K562 (cell line): ENCODE results near the gene LRRC3. TPM values are rescaled to one million over a fixed set of nuclear protein-coding genes. Genes with fewer than 3 reads are reported as not detected.

ENCODE experiments used
- ATAC-seq: fragments of 200-7000 bp; cut with Tn5 transposase; 3 replicates; pipeline ENCODE4 v1.9.1; 2020; ENCODE audit warnings: moderate library complexity
- BruUV-seq: library from RNA; stranded (reverse); fragments of 400-500 nt; replicated peaks from 2 replicates; lab custom pipeline; 2021; lab: Mats Ljungman, UMichigan
- CTCF ChIA-PET: fragments of 300-600 bp; formaldehyde crosslinking; extraction: SDS; loops from one replicate; lab custom pipeline; 2021; ENCODE audit warnings: low intra/inter-chr PET ratio; lab: Yijun Ruan, JAX
- POLR2A ChIA-PET: fragments of 300-600, 350-650 bp; sonication (Branson Sonifier 250); formaldehyde crosslinking; extraction: SDS; loops from one replicate; lab custom pipeline; 2021; ENCODE audit warnings: antibody characterized with exemption, inconsistent platforms; lab: Yijun Ruan, JAX
- DNase-seq, 4 experiments: peaks; one replicate each; pipeline versions ENCODE4 v3.0.0 to v3.0.0-alpha.2; 2011 to 2018; ENCODE audit warnings: low spot score in 3 of 4, mixed read lengths in 3 of 4; ENCODE audit errors: extremely low read depth in 1 of 4
- FAIRE-seq: peaks from 2 replicates; lab custom pipeline; 2011; peaks lifted over from hg19 to GRCh38; lab: Jason Lieb, UNC
- H2AFZ ChIP-seq: 2 replicates; pipeline ENCODE4 v1.6.0; 2011; ENCODE audit warnings: low read depth, low read length, control low read depth, inconsistent platforms
- H3K27ac ChIP-seq: fragments of 200-600 bp; 3 replicates; pipeline ENCODE4 v1.8.0; 2011; ENCODE audit warnings: low read depth, mild to moderate bottlenecking, control low read depth, inconsistent platforms, low read length, moderate library complexity, mixed read lengths; ENCODE audit errors: extremely low read depth
- H3K27me3 ChIP-seq, 2 experiments: fragments of 300-600 bp in 1 of 2; 2 replicates in 1 of 2; 3 replicates in 1 of 2; pipeline versions ENCODE4 v1.6.0 to v1.8.0; 2011; ENCODE audit warnings: inconsistent platforms in 2 of 2, low read length in 2 of 2, mild to moderate bottlenecking in 1 of 2, mixed read lengths in 1 of 2, moderate library complexity in 1 of 2; ENCODE audit not compliant: control insufficient read depth in 2 of 2, insufficient read depth in 2 of 2
- H3K36me3 ChIP-seq: fragments of 300-600 bp; 3 replicates; pipeline ENCODE4 v1.8.0; 2011; ENCODE audit warnings: mild to moderate bottlenecking, low read length, inconsistent platforms; ENCODE audit not compliant: control insufficient read depth, insufficient read depth
- H3K4me1 ChIP-seq, 2 experiments: fragments of 200-600 bp in 1 of 2; replicated peaks in 1 of 2; 2 replicates in 1 of 2; 3 replicates in 1 of 2; pipeline versions ENCODE4 v1.5.1 to v1.8.0; 2011; ENCODE audit warnings: inconsistent platforms in 2 of 2, low read length in 2 of 2, mild to moderate bottlenecking in 1 of 2, mixed read lengths in 1 of 2, moderate library complexity in 1 of 2; ENCODE audit not compliant: control insufficient read depth in 2 of 2, insufficient read depth in 2 of 2
- H3K4me2 ChIP-seq: 2 replicates; pipeline ENCODE4 v1.6.1; 2011; ENCODE audit warnings: low read length, control low read depth, inconsistent platforms, mixed read lengths; ENCODE audit not compliant: insufficient read depth
- H3K4me3 ChIP-seq: fragments of 200-600 bp; sonication (generic), shearing (Covaris generic); 2 replicates; pipeline ENCODE4 v1.5.1; 2016; ENCODE audit warnings: control low read depth, inconsistent platforms
- H3K79me2 ChIP-seq: fragments of 200-600 bp; 3 replicates; pipeline ENCODE4 v1.8.0; 2011; ENCODE audit warnings: low read length, inconsistent platforms; ENCODE audit not compliant: control insufficient read depth, insufficient read depth
- H3K9ac ChIP-seq, 2 experiments: 2 replicates each; pipeline versions ENCODE4 v1.6.0 to v1.6.1; 2011; ENCODE audit warnings: low read depth in 2 of 2, low read length in 2 of 2, control low read depth in 1 of 2, inconsistent platforms in 1 of 2, mild to moderate bottlenecking in 1 of 2, mixed read lengths in 1 of 2; ENCODE audit not compliant: insufficient read depth in 1 of 2
- H3K9me1 ChIP-seq: one replicate; pipeline ENCODE4 v1.6.0; 2011; ENCODE audit warnings: inconsistent platforms, mild to moderate bottlenecking, low read length, moderate library complexity; ENCODE audit not compliant: control insufficient read depth, insufficient read depth
- H3K9me3 ChIP-seq: replicated peaks from 2 replicates; pipeline ENCODE4 v1.5.1; 2011; ENCODE audit warnings: low read depth, low read length, inconsistent platforms; ENCODE audit not compliant: control insufficient read depth, insufficient read depth
- H4K20me1 ChIP-seq: replicated peaks from 2 replicates; pipeline ENCODE4 v1.6.1; 2011; ENCODE audit warnings: low read length, inconsistent platforms, mixed read lengths; ENCODE audit not compliant: control insufficient read depth, insufficient read depth
- FOXA1 ChIP-seq: fragments of 450-650 bp; IDR thresholded peaks from 2 replicates; pipeline ENCODE4 v1.6.1; 2016; ENCODE audit warnings: mild to moderate bottlenecking, borderline replicate concordance
- HDAC3 ChIP-seq: fragments of 450-650 bp; IDR thresholded peaks from 2 replicates; pipeline ENCODE4 v1.6.1; 2018; ENCODE audit warnings: borderline replicate concordance, mild to moderate bottlenecking, moderate library complexity; ENCODE audit not compliant: partially characterized antibody
- NFIC ChIP-seq: fragments of 450-650 bp; IDR thresholded peaks from 2 replicates; pipeline ENCODE4 v1.6.1; 2017; ENCODE audit warnings: mild to moderate bottlenecking, inconsistent platforms
- TFAM ChIP-seq: fragments of 250-450 bp; sonication (Bioruptor Pico); conservative IDR thresholded peaks from 2 replicates; pipeline ENCODE4 v1.5.0; 2021; ENCODE audit warnings: mild to moderate bottlenecking, moderate library complexity
- YBX1 ChIP-seq: fragments of 450-650 bp; IDR thresholded peaks from 2 replicates; pipeline ENCODE4 v1.7.1; 2016; ENCODE audit warnings: mild to moderate bottlenecking
- ZNF3 ChIP-seq: fragments of 250-450 bp; sonication (Bioruptor Pico); IDR thresholded peaks from 2 replicates; pipeline ENCODE4 v1.5.0; 2021; ENCODE audit warnings: mild to moderate bottlenecking, moderate library complexity
- WGBS: fragments of 100-300 bp; shearing (Covaris generic); methylation state at CpG from one replicate; pipeline ENCODE4 v1.1.6; 2016; ENCODE audit warnings: low coverage, mixed read lengths; ENCODE audit not compliant: insufficient coverage; ENCODE audit errors: missing lambda C conversion rate; 5-methylcytosine and 5-hydroxymethylcytosine counted together
- in situ Hi-C: fragments of 300-500 bp; cut with MboI; formaldehyde crosslinking; loops from 4 replicates; pipeline ENCODE4 v1.15.0; 2018; ENCODE audit warnings: inconsistent platforms, mixed read lengths
- intact Hi-C: fragments of 100-400 bp; cut with micrococcal nuclease; formaldehyde crosslinking; loops from 2 replicates; pipeline ENCODE4 v1.14.2; 2022
- polyA plus RNA-seq, 8 experiments: library from polyadenylated mRNA; depleted of rRNA in 4 of 8; stranded (reverse) in 5 of 8; unstranded in 3 of 8; fragments of >200 nt; fragmentation: Nextera tagmentation in 2 of 8; fragmentation: Illumina TruSeq in 1 of 8; extraction: Ambion mirVana in 2 of 8; extraction: Trizol in 1 of 8; gene quantifications; 2 replicates each; pipeline versions ENCODE4 v1.2.1 to v1.2.3, GENCODE V29; 2011 to 2014; ENCODE audit warnings: inconsistent platforms in 1 of 8, missing spikeins in 1 of 8
- total RNA-seq, 7 experiments: library from RNA; depleted of rRNA in 6 of 7; stranded (reverse); fragments of >200 nt in 6 of 7; fragmentation: Illumina TruSeq in 2 of 7; extraction: Trizol in 2 of 7; gene quantifications; 2 replicates each; pipeline versions ENCODE4 v1.2.1 to v1.2.3, GENCODE V29; 2011 to 2021; ENCODE audit warnings: low replicate concordance in 1 of 7

The LRRC3 gene
- total and polyA plus RNA-seq, 9 of the 15 experiments (the other 6 are each of a cell fraction or from before 2014, with no cell fraction given) = 0.04 TPM; not detected in 7

DNA sequence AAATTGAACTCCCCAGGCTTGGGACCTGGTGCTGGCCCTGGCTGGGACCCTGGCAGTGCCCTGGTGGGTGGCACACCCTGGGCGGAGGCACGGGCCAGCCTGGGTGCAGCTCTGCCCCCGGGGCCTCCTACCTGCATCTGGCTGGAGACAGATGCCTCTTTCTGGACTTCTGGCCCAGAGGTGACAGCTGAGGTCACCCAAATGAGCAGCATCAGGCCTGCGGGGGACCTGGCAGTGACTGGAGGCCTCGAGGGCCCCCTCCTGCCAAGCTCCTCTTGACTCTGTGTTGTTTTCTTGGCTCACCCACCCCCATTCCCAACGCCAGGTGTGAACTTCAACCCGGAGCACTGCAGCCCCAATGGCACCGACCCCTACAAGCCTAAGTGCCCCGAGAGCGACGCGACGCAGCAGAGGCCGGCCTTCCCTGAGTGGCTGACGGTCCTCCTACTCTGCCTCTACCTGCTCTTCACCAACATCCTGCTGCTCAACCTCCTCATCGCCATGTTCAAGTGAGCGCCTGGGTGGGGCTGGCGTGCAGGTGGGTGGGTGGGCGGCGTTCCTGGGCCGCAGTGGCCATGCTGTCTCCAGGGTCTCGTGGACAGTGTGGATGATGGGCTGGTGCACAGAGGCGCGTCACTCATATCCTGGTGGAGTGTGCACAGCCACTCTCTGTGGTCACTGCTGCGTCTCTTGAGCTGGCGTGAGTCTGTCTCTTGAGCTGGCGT, 41.6 kb upstream of the LRRC3 start:
- H3K4me3 ChIP-seq = no peak overlapping the region
- no peak overlapping the region for H2AFZ ChIP-seq
- peaks cover 2 to 27% of the 10 kb centered on the region in 2 experiments; a peak in 2 of 5 replicates for H3K27me3 ChIP-seq
- ChIA-PET POLR2A (no interaction called here), CTCF (no interaction called here)
- intact Hi-C loops = no loop called here
- no peaks in the 10 kb centered on the region for H3K36me3 ChIP-seq
- H3K9ac ChIP-seq = no peak overlapping the region
- no peak for TF ChIP-seq TFAM (CRISPR knock-in tag)
- no peak for TF ChIP-seq ZNF3 (CRISPR knock-in tag)
- TF ChIP-seq FOXA1 = no peak
- TF ChIP-seq NFIC = no peak
- TF ChIP-seq HDAC3 = no peak
- no peak for TF ChIP-seq YBX1
- ATAC-seq (no peak), FAIRE-seq (no peak), DNase-seq (no peak)
- H4K20me1 ChIP-seq = no peaks in the 10 kb centered on the region
- H3K9me3 ChIP-seq = no peaks in the 10 kb centered on the region; the same call in 1 of the 2 replicates
- no peak overlapping the region for H3K4me2 ChIP-seq
- no peak overlapping the region for H3K27ac ChIP-seq
- H3K79me2 ChIP-seq = no peaks in the 10 kb centered on the region
- peaks cover 0 to 17% of the 10 kb centered on the region in 2 experiments; a peak in 1 of 5 replicates for H3K4me1 ChIP-seq
- H3K9me1 ChIP-seq = no peaks in the 10 kb centered on the region
- whole genome bisulfite sequencing = 12% methylated on average over 26 of the region's 27 CpGs
- in situ Hi-C loops = no loop called here
- no TSS peak for BruUV-seq
